ENCODE results near the gene MTSS2. TPM values are rescaled to one million over a fixed set of nuclear protein-coding genes. Genes with fewer than 3 reads are reported as not detected.

Gene MTSS2
- total RNA-seq, 4 donors from 2014 or later = 3.4 to 31.1 (median 8.5) TPM

- no peak for TF ChIP-seq CTCF (IDR thresholded peaks at IDR 0.05; ENCODE audit: low read depth)
Measured at GRCh38 chr16:70649300-70649699, 36.6 kb downstream of the MTSS2 start.

GRCh38 chr16:70648606-70649005 lies 37.2 kb downstream of the MTSS2 start:
- no peak for TF ChIP-seq CTCF (IDR thresholded peaks at IDR 0.05; ENCODE audit: low read depth)

- no peak for TF ChIP-seq CTCF (IDR thresholded peaks at IDR 0.05; ENCODE audit: low read depth)
Measured at GRCh38 chr16:70647441-70648359, 38.2 kb downstream of the MTSS2 start.

GRCh38 chr16:70646260-70647241 lies 39.3 kb downstream of the MTSS2 start, which contains the start of gene IL34:
Gene IL34 (plus strand): TSS chr16:70646559. CDS start chr16:70646948, 389 bp downstream.
- TF ChIP-seq CTCF (IDR thresholded peaks at IDR 0.05; ENCODE audit: low read depth) = no peak

GRCh38 chr16:70644763-70645597 lies 40.9 kb downstream of the MTSS2 start:
- TF ChIP-seq CTCF (IDR thresholded peaks at IDR 0.05; ENCODE audit: low read depth) = no peak

GRCh38 chr16:70642633-70643032 lies 43.2 kb downstream of the MTSS2 start:
- TF ChIP-seq CTCF (IDR thresholded peaks at IDR 0.05; ENCODE audit: low read depth) = no peak
